PC-3 (cell line): ENCODE results near the gene TCERG1L. TPM values are rescaled to one million over a fixed set of nuclear protein-coding genes. Genes with fewer than 3 reads are reported as not detected.

Experiments
- ATAC-seq: fragments of 200-7000 bp; cut with Tn5 transposase; 2 replicates; pipeline ENCODE4 v1.9.1; 2020; ENCODE audit warnings: mild to moderate bottlenecking, moderate library complexity
- BruUV-seq: library from RNA; stranded (reverse); fragments of 400-500 nt; replicated peaks from 2 replicates; lab custom pipeline; 2021; lab: Mats Ljungman, UMichigan
- CTCF ChIA-PET: fragments of 300-600 bp; sonication (Branson Sonifier 250); formaldehyde crosslinking; loops from one replicate; lab custom pipeline; 2022; ENCODE audit warnings: antibody characterized with exemption; lab: Charles Lee
- POLR2A ChIA-PET: fragments of 300-600 bp; sonication (Branson Sonifier 250); formaldehyde crosslinking; loops from one replicate; lab custom pipeline; 2022; ENCODE audit warnings: antibody characterized with exemption; ENCODE audit not compliant: unreplicated experiment; lab: Charles Lee
- DNase-seq: peaks from one replicate; pipeline ENCODE4 v3.0.0-alpha.2; 2015
- H2AFZ ChIP-seq: fragments of 300-600 bp; sonication (generic); 2 replicates; pipeline ENCODE4 v1.6.0; 2016; ENCODE audit warnings: antibody characterized with exemption, low read length
- H3F3A ChIP-seq: fragments of 300-600 bp; sonication (generic); one replicate; pipeline ENCODE4 v1.6.0; 2017; ENCODE audit warnings: antibody characterized with exemption, low read length, control low read depth, mild to moderate bottlenecking; ENCODE audit not compliant: unreplicated experiment
- H3K27ac ChIP-seq: fragments of 300-600 bp; sonication (generic); 2 replicates; pipeline ENCODE4 v1.5.1; 2016; ENCODE audit warnings: mild to moderate bottlenecking, low read length
- H3K27me3 ChIP-seq: fragments of 300-600 bp; sonication (generic); 2 replicates; pipeline ENCODE4 v1.6.1; 2016; ENCODE audit warnings: low read length, mixed read lengths
- H3K36me3 ChIP-seq: fragments of 300-600 bp; sonication (generic); 2 replicates; pipeline ENCODE4 v1.6.1; 2016; ENCODE audit warnings: low read depth, mixed run types, low read length, mixed read lengths
- H3K4me1 ChIP-seq: fragments of 300-600 bp; sonication (generic); 2 replicates; pipeline ENCODE4 v1.5.1; 2016; ENCODE audit warnings: low read length; ENCODE audit not compliant: insufficient read depth
- H3K4me2 ChIP-seq: fragments of 300-600 bp; sonication (generic); 2 replicates; pipeline ENCODE4 v1.6.0; 2016; ENCODE audit warnings: low read length
- H3K4me3 ChIP-seq: fragments of 300-600 bp; sonication (generic); 2 replicates; pipeline ENCODE4 v1.5.1; 2016; ENCODE audit warnings: mild to moderate bottlenecking, low read length, mixed read lengths
- H3K79me2 ChIP-seq: fragments of 300-600 bp; sonication (generic); 2 replicates; pipeline ENCODE4 v1.6.1; 2017; ENCODE audit warnings: low read length, mixed read lengths
- H3K9ac ChIP-seq: fragments of 300-600 bp; sonication (generic); 2 replicates; pipeline ENCODE4 v1.6.0; 2016; ENCODE audit warnings: mild to moderate bottlenecking, low read length
- H3K9me2 ChIP-seq: fragments of 300-600 bp; sonication (generic); replicated peaks from 2 replicates; pipeline ENCODE4 v1.6.1; 2016; ENCODE audit warnings: mixed run types, low read length, mixed read lengths
- H3K9me3 ChIP-seq: fragments of 300-600 bp; sonication (generic); 2 replicates; pipeline ENCODE4 v1.6.1; 2016; ENCODE audit warnings: low read length, mixed read lengths
- H4K20me1 ChIP-seq: fragments of 300-600 bp; sonication (generic); 2 replicates; pipeline ENCODE4 v1.6.1; 2016; ENCODE audit warnings: low read length, mixed read lengths
- EZH2 ChIP-seq: fragments of 300-600 bp; sonication (generic); IDR thresholded peaks from one replicate; pipeline ENCODE4 v1.6.1; 2017; ENCODE audit warnings: antibody characterized with exemption, mild to moderate bottlenecking, low read length; ENCODE audit not compliant: unreplicated experiment
- EZH2phosphoT487 ChIP-seq: fragments of 300-600 bp; sonication (generic); IDR thresholded peaks from 2 replicates; pipeline ENCODE4 v1.6.1; 2018; ENCODE audit warnings: mild to moderate bottlenecking, antibody characterized with exemption, low read length, borderline replicate concordance
- intact Hi-C: fragments of 100-400 bp; cut with micrococcal nuclease; formaldehyde crosslinking; loops from 2 replicates; pipeline ENCODE4 v1.9.0; 2023
- total RNA-seq: library from RNA; depleted of rRNA; stranded (reverse); fragments of >200 nt; gene quantifications from 2 replicates; pipeline ENCODE4 v1.2.3, GENCODE V29; 2014
- TF ChIP-seq, protein P1 (sequence below): fragments of 300-600 bp; sonication (generic); conservative IDR thresholded peaks from 2 replicates; pipeline ENCODE4 v1.5.1; 2017; ENCODE audit warnings: antibody characterized with exemption, low read depth, mild to moderate bottlenecking, low read length

The TCERG1L gene
- total RNA-seq, 1 experiment from 2014 or later: not detected

GRCh38 chr10:131344747-131345146 lies 33.2 kb upstream of the TCERG1L start:
- DNase-seq (no peak), ATAC-seq (no peak)
- Histone ChIP-seq H3K27me3 (no peaks in the 10 kb centered on the region), H3K9ac (no peak overlapping the region), H3K4me1 (no peaks in the 10 kb centered on the region), H3K4me2 (no peak overlapping the region), H3K36me3 (no peaks in the 10 kb centered on the region), H3K27ac (no peak overlapping the region), H3F3A (no peaks in the 10 kb centered on the region), H4K20me1 (no peaks in the 10 kb centered on the region), H3K79me2 (no peaks in the 10 kb centered on the region), H2AFZ (no peak overlapping the region), H3K9me2 (no peaks in the 10 kb centered on the region), H3K4me3 (no peak overlapping the region), H3K9me3 (no peaks in the 10 kb centered on the region)
- ChIA-PET CTCF (no interaction called here), POLR2A (no interaction called here)
- no peak for TF ChIP-seq EZH2phosphoT487
- no peak for TF ChIP-seq EZH2
- TF ChIP-seq, protein P1, sequence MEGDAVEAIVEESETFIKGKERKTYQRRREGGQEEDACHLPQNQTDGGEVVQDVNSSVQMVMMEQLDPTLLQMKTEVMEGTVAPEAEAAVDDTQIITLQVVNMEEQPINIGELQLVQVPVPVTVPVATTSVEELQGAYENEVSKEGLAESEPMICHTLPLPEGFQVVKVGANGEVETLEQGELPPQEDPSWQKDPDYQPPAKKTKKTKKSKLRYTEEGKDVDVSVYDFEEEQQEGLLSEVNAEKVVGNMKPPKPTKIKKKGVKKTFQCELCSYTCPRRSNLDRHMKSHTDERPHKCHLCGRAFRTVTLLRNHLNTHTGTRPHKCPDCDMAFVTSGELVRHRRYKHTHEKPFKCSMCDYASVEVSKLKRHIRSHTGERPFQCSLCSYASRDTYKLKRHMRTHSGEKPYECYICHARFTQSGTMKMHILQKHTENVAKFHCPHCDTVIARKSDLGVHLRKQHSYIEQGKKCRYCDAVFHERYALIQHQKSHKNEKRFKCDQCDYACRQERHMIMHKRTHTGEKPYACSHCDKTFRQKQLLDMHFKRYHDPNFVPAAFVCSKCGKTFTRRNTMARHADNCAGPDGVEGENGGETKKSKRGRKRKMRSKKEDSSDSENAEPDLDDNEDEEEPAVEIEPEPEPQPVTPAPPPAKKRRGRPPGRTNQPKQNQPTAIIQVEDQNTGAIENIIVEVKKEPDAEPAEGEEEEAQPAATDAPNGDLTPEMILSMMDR: no peak
- intact Hi-C loops: no loop called here
- BruUV-seq: no TSS peak

- Histone ChIP-seq H3F3A (no peaks in the 10 kb centered on the region), H3K9me2 (no peaks in the 10 kb centered on the region), H4K20me1 (no peaks in the 10 kb centered on the region), H3K36me3 (no peaks in the 10 kb centered on the region), H3K27me3 (no peaks in the 10 kb centered on the region), H2AFZ (no peak overlapping the region), H3K4me2 (no peak overlapping the region), H3K9ac (no peak overlapping the region), H3K27ac (no peak overlapping the region), H3K79me2 (no peaks in the 10 kb centered on the region), H3K4me1 (no peaks in the 10 kb centered on the region), H3K4me3 (no peak overlapping the region), H3K9me3 (no peaks in the 10 kb centered on the region)
- ATAC-seq: no peak
- ChIA-PET CTCF (no interaction called here), POLR2A (no interaction called here)
- TF ChIP-seq EZH2phosphoT487: no peak
- TF ChIP-seq, protein P1: no peak
- no peak for TF ChIP-seq EZH2
- intact Hi-C loops: no loop called here
- no TSS peak for BruUV-seq
- DNase-seq: no peak
Observed at GRCh38 chr10:131337741-131338140, 26.2 kb upstream of the TCERG1L start.

- H3K27me3 ChIP-seq: peaks cover 4% of the 10 kb centered on the region; the same call in 1 of the 2 replicates
- ATAC-seq (no peak), DNase-seq (no peak)
- BruUV-seq: no TSS peak
- H3F3A ChIP-seq: no peaks in the 10 kb centered on the region
- no peak overlapping the region for H3K9ac ChIP-seq
- H3K9me3 ChIP-seq: no peaks in the 10 kb centered on the region
- H3K9me2 ChIP-seq: no peaks in the 10 kb centered on the region
- no peak overlapping the region for H2AFZ ChIP-seq
- no peaks in the 10 kb centered on the region for H3K36me3 ChIP-seq
- intact Hi-C loops: no loop called here
- H4K20me1 ChIP-seq: no peaks in the 10 kb centered on the region
- H3K4me3 ChIP-seq: no peak overlapping the region
- H3K79me2 ChIP-seq: no peaks in the 10 kb centered on the region
- H3K4me1 ChIP-seq: no peaks in the 10 kb centered on the region
- CTCF ChIA-PET: no interaction called here
- TF ChIP-seq EZH2: no peak
- TF ChIP-seq, protein P1: no peak
- TF ChIP-seq EZH2phosphoT487: no peak
- H3K27ac ChIP-seq: no peak overlapping the region
- H3K4me2 ChIP-seq: no peak overlapping the region
- POLR2A ChIA-PET: no interaction called here
Observed at GRCh38 chr10:131332821-131333220, 21.3 kb upstream of the TCERG1L start.
